ENCODE data around the gene LRRTM3. TPM values are rescaled to one million over a fixed set of nuclear protein-coding genes. Genes with fewer than 3 reads are reported as not detected.

The LRRTM3 gene
- total RNA-seq = under 0.01 TPM in 1 of 2 replicates, not detected in the other

DNA sequence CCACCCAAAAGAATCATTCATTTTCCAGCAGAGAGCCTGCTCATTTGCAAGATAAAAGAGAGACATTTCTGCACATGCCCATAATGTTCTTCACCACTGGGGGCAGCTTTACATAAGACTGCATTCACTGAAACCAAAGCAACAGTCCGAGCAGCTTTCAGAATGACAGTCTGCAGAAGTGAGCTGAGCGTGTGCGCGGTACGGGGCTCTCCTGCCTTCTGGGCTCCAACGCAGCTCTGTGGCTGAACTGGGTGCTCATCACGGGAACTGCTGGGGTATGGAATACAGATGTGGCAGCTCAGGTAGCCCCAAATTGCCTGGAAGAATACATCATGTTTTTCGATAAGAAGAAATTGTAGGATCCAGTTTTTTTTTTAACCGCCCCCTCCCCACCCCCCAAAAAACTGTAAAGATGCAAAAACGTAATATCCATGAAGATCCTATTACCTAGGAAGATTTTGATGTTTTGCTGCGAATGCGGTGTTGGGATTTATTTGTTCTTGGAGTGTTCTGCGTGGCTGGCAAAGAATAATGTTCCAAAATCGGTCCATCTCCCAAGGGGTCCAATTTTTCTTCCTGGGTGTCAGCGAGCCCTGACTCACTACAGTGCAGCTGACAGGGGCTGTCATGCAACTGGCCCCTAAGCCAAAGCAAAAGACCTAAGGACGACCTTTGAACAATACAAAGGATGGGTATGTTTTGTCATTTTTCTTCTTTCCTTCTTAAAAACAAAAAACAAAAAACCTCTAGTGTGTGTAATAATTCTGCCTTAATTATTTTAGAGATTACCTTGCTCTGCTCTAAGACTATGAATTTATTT is at the start of gene LRRTM3:
Gene LRRTM3, plus strand, starts transcription at position 141 of the 820 bp plus-strand sequence.
- H3K4me3 ChIP-seq (ENCODE audit: low read depth, low read length) = no peak within 1 kb of the TSS
- TF ChIP-seq, protein P1, sequence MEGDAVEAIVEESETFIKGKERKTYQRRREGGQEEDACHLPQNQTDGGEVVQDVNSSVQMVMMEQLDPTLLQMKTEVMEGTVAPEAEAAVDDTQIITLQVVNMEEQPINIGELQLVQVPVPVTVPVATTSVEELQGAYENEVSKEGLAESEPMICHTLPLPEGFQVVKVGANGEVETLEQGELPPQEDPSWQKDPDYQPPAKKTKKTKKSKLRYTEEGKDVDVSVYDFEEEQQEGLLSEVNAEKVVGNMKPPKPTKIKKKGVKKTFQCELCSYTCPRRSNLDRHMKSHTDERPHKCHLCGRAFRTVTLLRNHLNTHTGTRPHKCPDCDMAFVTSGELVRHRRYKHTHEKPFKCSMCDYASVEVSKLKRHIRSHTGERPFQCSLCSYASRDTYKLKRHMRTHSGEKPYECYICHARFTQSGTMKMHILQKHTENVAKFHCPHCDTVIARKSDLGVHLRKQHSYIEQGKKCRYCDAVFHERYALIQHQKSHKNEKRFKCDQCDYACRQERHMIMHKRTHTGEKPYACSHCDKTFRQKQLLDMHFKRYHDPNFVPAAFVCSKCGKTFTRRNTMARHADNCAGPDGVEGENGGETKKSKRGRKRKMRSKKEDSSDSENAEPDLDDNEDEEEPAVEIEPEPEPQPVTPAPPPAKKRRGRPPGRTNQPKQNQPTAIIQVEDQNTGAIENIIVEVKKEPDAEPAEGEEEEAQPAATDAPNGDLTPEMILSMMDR (IDR thresholded peaks at IDR 0.05; ENCODE audit: insufficient read depth, low read depth, low read length) = peak; percentile 71
- DNase-seq (ENCODE audit: low read depth) = peak; percentile 61

DNA sequence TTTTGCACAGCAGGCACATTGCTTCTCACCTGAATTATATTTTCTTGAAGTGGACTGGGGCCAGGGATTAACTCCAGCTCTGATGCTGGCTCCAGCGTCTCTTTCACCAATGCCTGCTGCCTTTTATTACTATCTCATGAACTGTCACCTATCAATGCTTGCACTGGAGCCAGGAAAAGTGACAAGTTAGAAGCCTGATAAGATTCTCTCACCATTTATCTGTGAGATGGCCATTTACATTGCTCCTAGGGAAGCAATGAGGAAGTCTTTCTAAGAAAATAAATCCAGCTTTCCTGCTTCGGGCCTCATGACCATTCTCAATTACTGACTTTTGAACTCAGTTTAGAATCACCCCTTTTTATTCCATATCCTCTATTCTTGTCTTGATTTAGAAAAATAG is 48.5 kb upstream of the LRRTM3 start:
- no peak overlapping the region for H3K4me3 ChIP-seq (ENCODE audit: low read depth, low read length)
- DNase-seq (ENCODE audit: low read depth) = no peak
- TF ChIP-seq, protein P1 (IDR thresholded peaks at IDR 0.05; ENCODE audit: insufficient read depth, low read depth, low read length) = no peak

DNA sequence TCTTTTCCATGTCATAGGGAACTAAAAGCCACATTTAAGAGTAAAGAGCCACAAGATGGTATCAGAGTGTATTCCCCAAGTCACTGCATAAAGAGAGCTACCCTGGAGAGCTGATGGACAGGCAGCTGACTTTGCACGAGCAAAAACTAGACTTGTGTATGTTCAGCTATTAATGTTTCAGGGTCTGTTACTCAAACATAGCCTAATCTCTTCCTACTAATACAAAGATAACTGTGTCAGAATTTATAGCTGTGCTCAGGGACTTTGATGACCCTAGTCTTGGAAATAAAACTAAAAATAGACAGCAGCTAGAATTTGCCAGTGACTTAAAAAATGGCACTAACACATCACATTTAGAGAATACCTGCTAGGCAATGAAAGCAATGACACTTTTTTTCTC is 45.5 kb upstream of the LRRTM3 start:
- H3K4me3 ChIP-seq (ENCODE audit: low read depth, low read length) = no peak overlapping the region
- TF ChIP-seq, protein P1 (IDR thresholded peaks at IDR 0.05; ENCODE audit: insufficient read depth, low read depth, low read length) = no peak
- DNase-seq (ENCODE audit: low read depth) = no peak

DNA sequence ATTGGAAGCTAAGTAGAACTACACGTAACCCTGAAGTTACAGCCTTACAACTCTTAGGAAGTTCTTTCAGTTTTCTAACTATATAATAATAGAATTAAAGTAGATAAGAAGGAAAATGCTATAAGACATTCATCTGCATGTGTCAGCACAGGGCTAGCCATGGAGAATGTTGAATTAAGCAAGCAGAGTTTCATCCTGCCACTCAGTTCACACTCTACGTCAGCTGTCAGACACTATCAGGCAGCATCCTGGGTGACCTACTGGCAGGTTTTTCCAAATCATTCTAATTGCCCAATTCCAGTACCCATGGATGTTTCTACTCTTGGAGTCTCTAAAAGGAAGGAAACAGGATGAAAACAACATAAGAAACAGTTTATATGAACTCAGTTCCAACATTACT is 45.0 kb upstream of the LRRTM3 start:
- TF ChIP-seq, protein P1 (IDR thresholded peaks at IDR 0.05; ENCODE audit: insufficient read depth, low read depth, low read length) = no peak
- DNase-seq (ENCODE audit: low read depth) = no peak
- no peak overlapping the region for H3K4me3 ChIP-seq (ENCODE audit: low read depth, low read length)

DNA sequence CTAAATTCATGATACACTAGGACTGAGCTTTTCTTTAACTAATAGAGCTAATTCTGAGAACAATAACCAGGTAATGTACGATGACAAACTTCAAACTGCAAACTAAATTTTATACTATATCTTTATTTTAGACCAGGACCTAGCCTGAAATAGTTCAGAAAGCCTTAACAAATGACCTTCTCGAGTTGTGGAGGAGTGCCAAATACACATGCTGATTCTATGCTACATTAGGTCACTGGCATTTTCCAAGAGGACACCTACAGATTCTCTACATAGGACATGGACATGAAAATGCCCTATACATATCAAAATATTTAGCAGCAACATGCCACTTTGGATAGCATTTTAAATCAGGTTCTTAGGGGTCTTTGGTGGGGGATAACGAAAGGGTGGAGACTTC is 44.0 kb upstream of the LRRTM3 start:
- TF ChIP-seq, protein P1 (IDR thresholded peaks at IDR 0.05; ENCODE audit: insufficient read depth, low read depth, low read length) = no peak
- no peak for DNase-seq (ENCODE audit: low read depth)
- no peak overlapping the region for H3K4me3 ChIP-seq (ENCODE audit: low read depth, low read length)

DNA sequence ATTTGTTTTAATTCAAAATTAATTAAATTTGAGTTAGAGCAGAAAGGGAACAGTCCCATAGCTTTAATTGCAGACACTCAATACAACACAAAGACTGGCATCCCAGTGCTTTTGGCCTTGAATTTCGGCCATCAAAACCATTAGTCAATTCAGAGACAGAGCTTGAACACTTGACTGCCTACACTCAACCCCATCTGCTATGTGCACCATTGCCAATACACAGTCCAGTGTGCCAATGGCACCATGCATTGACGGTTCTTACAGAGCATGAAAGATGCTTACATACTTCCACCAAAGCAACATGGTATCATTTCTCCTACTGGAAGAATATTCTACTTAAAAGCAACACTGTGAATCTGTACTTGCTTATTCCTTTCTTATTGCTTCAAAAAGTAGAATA is 43.6 kb upstream of the LRRTM3 start:
- TF ChIP-seq, protein P1 (IDR thresholded peaks at IDR 0.05; ENCODE audit: insufficient read depth, low read depth, low read length) = no peak
- H3K4me3 ChIP-seq (ENCODE audit: low read depth, low read length) = no peak overlapping the region
- DNase-seq (ENCODE audit: low read depth) = no peak
